HG03520 (cell line): Measurements from ENCODE around the gene APOF.
"Not testable (repeated sequence)": the region's sequence is repeated elsewhere in the genome, so short reads cannot be mapped to it uniquely, and the experiment has no call there.

Experiments
- ATAC-seq: cut with Tn5 transposase; IDR thresholded peaks from one replicate; pipeline ENCODE4 v1.9.1; 2021; ENCODE audit warnings: mild to moderate bottlenecking, moderate library complexity; ENCODE audit not compliant: unreplicated experiment

The APOF gene

DNA sequence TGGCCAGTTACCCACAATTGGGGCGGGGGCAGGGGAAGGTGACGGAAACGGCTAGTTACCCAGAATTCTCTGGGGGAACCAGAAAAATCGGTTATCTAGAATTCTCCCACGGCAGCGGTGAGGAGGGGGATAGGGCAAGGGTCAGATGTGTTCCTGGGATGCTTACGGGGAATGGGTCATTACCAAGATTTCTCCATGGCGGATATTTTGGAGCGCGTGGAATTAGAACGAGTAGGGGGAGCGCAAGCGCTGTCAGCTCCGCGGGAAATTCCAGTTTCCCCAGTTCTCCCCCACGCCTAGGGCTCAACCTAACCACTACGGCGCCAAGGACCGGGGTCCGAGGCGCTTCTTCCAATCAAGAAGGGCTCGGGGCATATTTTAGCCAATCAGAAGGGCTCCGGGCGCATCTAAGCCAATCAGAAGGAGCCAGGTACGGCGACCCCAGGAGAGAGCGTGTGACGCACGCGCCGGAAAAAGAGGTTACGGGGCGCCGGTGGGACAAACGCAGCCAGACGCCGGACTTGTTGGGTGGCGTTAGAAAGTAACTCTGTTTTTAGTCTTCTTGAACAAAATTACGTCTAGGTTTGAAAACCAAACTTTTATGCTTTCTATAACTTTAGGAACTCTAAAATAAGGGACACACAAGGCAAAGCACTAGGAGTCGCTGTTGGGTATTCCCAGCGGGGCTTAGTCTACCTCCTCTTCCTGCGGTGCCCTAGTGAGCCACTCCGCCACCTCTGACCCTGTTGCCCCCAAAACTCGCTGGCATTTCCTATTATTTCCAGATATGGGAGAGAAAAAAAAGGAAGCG lies 28.8 kb downstream of the APOF start, which contains the start of gene PAN2:
Gene PAN2, minus strand, starts transcription at position 322 of the 811 bp plus-strand sequence. CDS start 906 bp downstream, outside the sequence.
- ATAC-seq = peak; percentile 87

DNA sequence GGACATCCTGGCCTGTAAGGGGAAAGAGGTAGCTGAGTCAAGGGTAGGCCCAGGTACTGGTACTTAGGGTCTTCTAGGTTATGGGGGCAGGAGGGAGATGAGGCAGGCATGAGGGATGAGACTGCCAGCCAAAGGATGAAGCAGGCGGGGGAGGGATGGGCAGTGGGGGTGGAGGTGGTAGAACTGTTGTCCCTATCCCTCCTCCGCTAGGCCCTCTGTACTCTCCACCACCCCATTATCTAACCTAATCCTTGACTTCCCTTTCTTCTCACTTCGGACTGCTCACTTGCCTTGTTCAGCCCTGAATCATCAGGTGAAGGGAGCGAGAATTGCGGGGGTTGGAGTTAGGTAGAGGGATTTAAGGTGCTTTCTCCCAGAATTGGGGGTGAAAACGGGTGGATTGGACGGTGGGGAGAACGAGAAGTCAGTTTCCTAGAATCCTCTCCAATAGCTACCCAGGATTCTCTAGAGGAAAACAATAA lies 29.4 kb downstream of the APOF start:
- no peak for ATAC-seq

DNA sequence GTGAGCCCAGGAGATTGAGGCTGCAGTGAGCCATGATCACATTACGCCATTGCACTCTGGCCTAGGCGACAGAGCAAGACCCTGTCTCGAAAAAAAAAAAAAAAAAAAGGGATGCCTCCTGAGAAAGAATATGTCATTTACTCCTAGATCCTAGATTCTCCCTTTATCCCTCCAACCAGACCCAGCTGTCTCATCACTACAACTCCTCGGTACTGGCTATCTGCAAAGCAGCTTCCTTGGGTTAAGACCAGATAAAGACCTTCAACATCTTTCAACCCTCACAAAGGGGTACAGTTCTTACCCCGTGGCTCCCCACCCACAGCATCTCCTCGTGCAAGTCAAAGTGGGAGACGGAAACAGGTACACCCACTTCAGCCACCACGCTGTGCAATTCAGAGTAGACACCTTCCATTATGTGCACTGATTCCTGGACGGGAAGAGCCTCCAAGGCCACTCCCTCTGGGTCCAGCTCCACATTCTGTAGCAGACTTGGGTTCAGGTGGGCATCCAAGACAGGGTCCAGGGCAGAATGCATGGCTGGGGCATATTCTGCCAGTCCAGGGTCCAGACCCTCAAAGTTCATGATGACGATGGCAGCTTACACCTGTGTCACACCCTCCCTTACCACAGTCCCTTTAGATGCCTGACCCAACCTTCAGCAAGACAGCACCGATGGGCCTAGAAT lies 30.0 kb downstream of the APOF start:
- no peak for ATAC-seq

DNA sequence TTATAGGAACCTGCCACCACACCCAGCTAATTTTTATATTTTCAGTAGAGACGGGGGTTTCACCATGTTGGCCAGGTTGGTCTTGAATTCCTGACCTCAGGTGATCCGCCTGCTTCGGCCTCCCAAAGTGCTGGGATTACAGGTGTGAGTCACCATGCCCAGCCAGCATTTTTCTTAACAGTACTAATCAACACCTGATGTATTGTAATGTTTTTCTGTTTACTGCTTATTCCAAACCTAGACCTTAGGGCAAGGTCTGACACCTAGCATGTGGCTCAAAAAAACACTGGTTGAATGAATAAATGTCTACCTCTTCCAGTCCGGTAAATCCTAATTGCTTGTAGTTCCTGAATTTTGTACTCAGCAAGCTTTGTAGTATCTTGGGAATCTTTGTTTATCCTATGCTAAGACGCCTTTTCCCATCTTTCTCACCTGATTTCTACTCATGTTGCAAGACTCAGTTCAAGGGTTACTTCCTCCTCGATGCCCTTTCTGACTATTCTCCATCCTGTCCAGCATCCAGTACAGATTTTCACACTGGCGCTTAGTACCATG lies 31.6 kb downstream of the APOF start:
- ATAC-seq = no peak

DNA sequence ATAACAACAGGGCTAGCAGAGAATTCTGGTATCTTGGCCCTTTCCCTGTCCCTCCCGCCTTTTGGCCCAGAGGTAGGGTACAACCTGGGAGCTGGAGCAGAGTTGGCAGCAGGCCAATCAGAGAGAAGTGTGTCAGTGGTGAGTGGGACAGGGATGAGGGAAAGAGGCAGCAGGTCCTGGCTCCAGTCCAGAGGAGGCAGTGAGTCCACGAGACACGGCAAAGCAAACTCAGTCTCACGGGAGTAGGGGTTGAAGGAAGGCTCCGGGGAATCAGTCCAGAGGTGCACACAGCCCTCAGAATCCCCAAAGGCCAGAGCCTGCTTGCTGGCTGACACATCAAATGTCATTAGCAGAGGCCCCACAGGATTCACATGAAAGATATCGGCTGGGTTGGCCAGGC lies 36.1 kb downstream of the APOF start:
- ATAC-seq = no peak

DNA sequence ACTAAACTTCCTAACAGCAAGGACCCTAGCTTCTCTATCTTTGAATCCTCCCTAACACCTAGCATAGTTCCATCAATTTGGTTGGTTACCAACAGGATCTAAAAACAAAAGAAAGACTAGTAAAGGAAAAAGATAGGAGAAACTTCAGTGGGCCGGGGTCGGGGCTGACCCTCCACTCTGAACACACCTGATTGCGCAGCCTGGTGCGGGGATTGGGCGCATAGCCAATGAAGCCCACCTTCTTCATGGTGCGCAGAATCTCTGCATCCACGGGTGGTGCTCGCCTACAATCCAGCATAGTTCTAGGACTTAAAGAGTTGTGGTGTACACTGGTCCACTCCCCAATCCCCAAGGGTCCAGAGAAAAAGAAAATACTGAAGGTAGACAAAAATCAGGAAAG lies 36.5 kb downstream of the APOF start:
- ATAC-seq = no peak

DNA sequence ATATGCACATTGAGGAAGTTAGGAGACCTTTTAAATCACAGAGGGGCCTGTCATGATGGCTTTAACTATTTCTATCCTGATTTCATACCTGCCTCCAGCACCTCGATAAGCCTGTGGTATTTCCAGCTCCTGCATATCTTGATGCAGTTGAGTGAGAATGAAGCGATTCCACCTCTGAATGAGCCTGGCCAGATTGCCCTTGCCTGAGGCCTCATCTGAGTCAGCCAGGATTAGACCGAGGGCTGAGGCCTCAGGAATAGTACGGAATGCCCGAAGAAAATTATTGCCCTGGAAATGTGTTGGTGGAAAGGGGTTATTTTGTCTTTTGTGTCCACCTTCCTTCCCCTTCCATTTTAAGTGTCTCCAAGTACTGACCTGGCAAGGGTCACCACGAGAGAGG lies 38.5 kb downstream of the APOF start:
- ATAC-seq = no peak

DNA sequence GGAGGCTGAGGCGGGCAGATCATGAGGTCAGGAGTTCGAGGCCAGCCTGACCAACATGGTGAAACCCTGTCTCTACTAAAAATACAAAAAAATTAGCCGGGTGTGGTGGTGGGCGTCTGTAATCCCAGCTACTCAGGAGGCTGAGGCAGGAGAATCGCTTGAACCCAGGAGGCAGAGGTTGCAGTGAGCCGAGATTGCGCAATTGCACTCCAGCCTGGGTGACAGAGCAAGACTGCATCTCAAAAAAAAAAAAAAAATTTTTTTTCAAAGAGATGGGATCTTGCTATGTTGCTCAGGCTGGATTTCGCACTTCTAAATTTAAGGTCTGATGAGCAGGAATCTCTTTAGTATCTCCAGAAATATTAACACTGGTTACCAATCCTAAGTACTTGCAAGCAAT lies 41.0 kb downstream of the APOF start:
- ATAC-seq = not testable (repeated sequence)

DNA sequence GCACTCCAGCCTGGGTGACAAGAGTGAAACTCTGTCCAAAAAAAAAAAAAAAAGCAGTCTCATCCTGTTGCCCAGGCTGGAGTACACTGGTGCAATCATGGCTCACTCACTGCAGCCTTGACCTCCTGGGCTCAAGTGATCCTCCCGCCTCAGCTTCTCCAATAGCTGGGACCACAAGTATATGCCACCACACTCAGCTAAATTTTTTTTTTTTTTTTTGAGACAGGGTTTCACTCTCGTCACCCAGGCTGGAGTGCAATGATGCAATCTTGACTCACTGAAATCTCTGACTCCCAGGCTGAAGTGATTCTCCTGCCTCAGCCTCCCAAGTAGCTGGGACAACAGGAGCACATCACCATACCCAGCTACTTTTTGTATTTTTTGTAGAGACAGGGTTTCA lies 41.6 kb downstream of the APOF start:
- no peak for ATAC-seq

DNA sequence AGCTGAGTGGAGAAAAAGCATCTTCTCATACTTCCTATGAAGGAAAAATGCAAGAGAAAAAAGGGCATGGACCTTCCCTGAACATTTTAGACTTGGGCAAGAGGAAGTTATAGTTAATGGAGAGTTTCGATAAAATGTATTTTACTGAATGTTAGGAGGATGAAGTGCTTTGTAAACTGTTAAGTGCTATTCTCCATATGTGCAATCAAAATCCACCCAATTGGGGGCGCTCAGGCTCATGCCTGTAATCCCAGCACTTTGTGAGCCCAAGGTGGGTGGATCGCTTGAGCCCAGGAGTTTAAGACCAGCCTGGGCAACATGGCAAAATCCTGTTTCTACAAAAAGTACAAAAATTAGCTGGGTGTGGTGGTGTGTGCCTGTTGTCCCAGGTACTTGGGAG lies 45.0 kb downstream of the APOF start:
- ATAC-seq = no peak

DNA sequence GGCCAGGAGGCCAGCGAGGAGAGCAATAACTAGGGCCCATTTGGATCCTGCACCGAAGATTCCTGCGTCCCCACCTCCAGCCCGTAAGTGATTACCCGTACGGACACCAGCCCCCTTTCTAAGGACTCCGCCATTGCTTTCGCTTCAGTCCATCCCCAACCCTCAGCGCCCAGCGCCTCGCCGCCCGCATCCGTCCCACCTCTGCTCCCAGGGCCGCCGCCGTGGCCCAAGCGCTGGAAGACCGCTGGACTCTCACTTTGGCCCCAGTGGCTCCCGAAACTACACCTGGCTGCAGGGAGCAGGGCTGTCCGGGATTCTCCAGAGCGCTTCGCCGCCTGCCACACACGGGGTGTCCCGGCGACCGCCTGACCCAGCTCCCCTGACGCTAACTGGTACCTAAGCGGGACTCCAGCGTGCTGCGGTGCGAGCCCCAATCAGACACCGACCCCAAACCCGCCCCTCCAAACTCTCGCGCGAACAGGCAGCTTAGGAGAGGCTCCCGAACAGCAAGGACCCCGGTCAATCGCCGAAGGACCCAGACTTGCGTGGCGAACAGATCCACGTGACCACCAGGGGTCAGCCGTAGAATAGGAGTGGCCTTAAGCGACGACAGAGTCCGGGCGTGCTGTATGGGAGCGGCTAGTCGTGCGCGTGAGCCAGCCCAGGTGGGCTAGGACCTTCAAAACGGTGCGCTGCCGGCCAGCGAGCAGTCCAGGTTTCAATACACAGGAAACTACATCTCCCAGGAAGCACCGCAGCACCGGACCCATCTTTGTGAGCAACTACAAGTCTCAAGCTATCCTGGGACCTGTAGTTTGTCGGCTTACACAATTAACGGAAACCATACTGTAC lies 46.8 kb downstream of the APOF start, which contains the start of gene CNPY2:
Gene CNPY2, minus strand, starts transcription at position 367 of the 852 bp plus-strand sequence. CDS start 771 bp downstream, outside the sequence.
- peak; percentile 82 for ATAC-seq

DNA sequence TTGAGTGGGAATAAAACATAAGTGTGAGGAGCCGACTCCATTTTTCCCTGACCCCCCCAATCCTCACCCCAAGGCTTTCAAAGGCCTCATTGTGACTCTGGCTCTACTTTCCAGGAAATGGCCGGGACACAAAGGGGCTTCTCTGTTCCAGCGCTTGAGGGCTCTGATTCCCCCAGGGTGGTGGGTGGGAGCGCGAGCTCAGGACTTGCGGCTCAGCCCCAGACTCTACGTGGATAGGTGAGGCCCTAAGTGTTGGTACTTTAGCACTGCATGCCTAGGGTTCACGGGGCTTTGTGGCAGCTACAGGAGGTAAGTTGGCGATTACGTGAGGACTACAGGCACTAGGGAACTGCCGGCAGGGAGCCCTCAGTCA lies 47.4 kb downstream of the APOF start:
- ATAC-seq = peak; percentile 1

DNA sequence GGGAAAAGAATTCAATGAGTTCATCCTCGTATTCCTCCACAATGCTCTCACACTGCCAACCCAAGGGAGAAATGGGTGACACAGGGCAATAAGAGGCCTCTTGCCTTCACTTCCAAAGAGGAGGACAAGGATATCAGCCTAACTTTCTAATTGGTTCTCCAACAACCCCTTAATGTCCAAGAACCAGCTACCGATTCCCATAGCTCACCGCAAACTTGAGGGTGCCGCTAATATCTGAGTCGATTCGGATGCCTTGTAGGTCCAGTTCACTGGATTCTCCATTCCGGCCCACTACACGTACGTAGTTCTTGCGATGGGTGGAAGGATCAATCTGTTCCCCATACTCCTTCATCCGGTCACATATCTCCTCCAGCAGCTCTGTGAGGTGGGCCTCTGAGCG lies 51.7 kb downstream of the APOF start:
- no peak for ATAC-seq
